Measurements from ENCODE around the gene SKIC2.

GRCh38 chr6:31966997-31967925 is 8.3 kb downstream of the SKIC2 start:
- TF ChIP-seq CTCF (conservative IDR thresholded peaks at IDR 0.05; ENCODE audit: low read depth, low read length) (no peak), EZH2 (IDR thresholded peaks at IDR 0.05; ENCODE audit: borderline replicate concordance, low read depth, low read length, poor library complexity, severe bottlenecking) (no peak)

Measured in A673 (cell line).